OCI-LY3 (cell line): ENCODE data around the gene ASXL1.

ENCODE experiments used
- H2AFZ ChIP-seq: fragments of 200-600, 300-600 bp; shearing (Covaris generic); 2 replicates; pipeline ENCODE4 v1.6.0; 2014; ENCODE audit warnings: antibody characterized with exemption, low read depth, low read length
- H3K27ac ChIP-seq: fragments of 200-600, 300-600 bp; sonication (generic); 2 replicates; pipeline ENCODE4 v1.5.1; 2014; ENCODE audit warnings: mild to moderate bottlenecking, low read length, moderate library complexity, mixed read lengths
- H3K27me3 ChIP-seq: fragments of 200-600, 300-600 bp; sonication (generic); 2 replicates; pipeline ENCODE4 v1.6.1; 2014; ENCODE audit warnings: low read depth, low read length, mixed read lengths
- H3K36me3 ChIP-seq: fragments of 200-600, 300-600 bp; sonication (generic); replicated peaks from 2 replicates; pipeline ENCODE3; 2014; ENCODE audit warnings: low read depth, low read length, mixed read lengths
- H3K4me1 ChIP-seq: fragments of 300-600, 200-600 bp; sonication (generic); 2 replicates; pipeline ENCODE4 v1.6.1; 2014; ENCODE audit warnings: low read length, mixed read lengths
- H3K4me2 ChIP-seq: fragments of 200-600, 300-600 bp; sonication (generic); 2 replicates; pipeline ENCODE4 v1.6.1; 2014; ENCODE audit warnings: low read length, mixed read lengths
- H3K4me3 ChIP-seq: fragments of 300-600, 200-600 bp; sonication (generic); 2 replicates; pipeline ENCODE4 v1.5.1; 2014; ENCODE audit warnings: antibody characterized with exemption, mild to moderate bottlenecking, low read length, moderate library complexity
- H3K79me2 ChIP-seq: fragments of 300-600, 200-600 bp; shearing (Covaris generic); 2 replicates; pipeline ENCODE4 v1.6.1; 2014; ENCODE audit warnings: mild to moderate bottlenecking, low read length, mixed read lengths
- H3K9ac ChIP-seq: fragments of 300-600, 200-600 bp; shearing (Covaris generic); 2 replicates; pipeline ENCODE4 v1.6.0; 2014; ENCODE audit warnings: mild to moderate bottlenecking, low read length, moderate library complexity
- H3K9me3 ChIP-seq: fragments of 200-600, 300-600 bp; shearing (Covaris generic); 2 replicates; pipeline ENCODE4 v1.6.1; 2014; ENCODE audit warnings: low read length, mixed read lengths; ENCODE audit not compliant: insufficient read depth
- H4K20me1 ChIP-seq: fragments of 200-600, 300-600 bp; sonication (generic); 2 replicates; pipeline ENCODE4 v1.6.1; 2016; ENCODE audit warnings: low read length, mixed read lengths; ENCODE audit not compliant: insufficient read depth
- CTCF ChIP-seq: fragments of 200-600, 300-600 bp; sonication (generic); IDR thresholded peaks from 2 replicates; pipeline ENCODE4 v1.5.1; 2014; ENCODE audit warnings: antibody characterized with exemption, low read length, low read depth
- EZH2phosphoT487 ChIP-seq: fragments of 200-600 bp; shearing (Covaris generic); IDR thresholded peaks from 2 replicates; pipeline ENCODE4 v1.6.1; 2018; ENCODE audit warnings: antibody characterized with exemption, mixed run types, low read depth

The ASXL1 gene

GRCh38 chr20:32357375-32357868 lies 709 bp upstream of the ASXL1 start:
- Histone ChIP-seq H3K27ac (peak overlapping the region; percentile 95), H3K27me3 (no peaks in the 10 kb centered on the region), H4K20me1 (peaks cover 32% of the 10 kb centered on the region), H2AFZ (no peak overlapping the region), H3K4me3 (peak overlapping the region; percentile 91), H3K4me2 (peak overlapping the region; percentile 92), H3K4me1 (peaks cover 64% of the 10 kb centered on the region), H3K36me3 (peaks cover 22% of the 10 kb centered on the region), H3K9ac (peak overlapping the region; percentile 92), H3K79me2 (peaks cover 42% of the 10 kb centered on the region), H3K9me3 (no peaks in the 10 kb centered on the region)
- TF ChIP-seq CTCF (no peak), EZH2phosphoT487 (no peak)

- H3K79me2 ChIP-seq: peaks cover 53% of the 10 kb centered on the region
- H2AFZ ChIP-seq: no peak overlapping the region
- peaks cover 43% of the 10 kb centered on the region for H4K20me1 ChIP-seq
- no peak for TF ChIP-seq EZH2phosphoT487
- no peak for TF ChIP-seq CTCF
- H3K9ac ChIP-seq: peak overlapping the region; percentile 92
- peak overlapping the region; percentile 95 for H3K27ac ChIP-seq
- H3K27me3 ChIP-seq: no peaks in the 10 kb centered on the region
- peaks cover 22% of the 10 kb centered on the region for H3K36me3 ChIP-seq
- H3K4me3 ChIP-seq: peak overlapping the region; percentile 91
- H3K9me3 ChIP-seq: no peaks in the 10 kb centered on the region
- peaks cover 74% of the 10 kb centered on the region for H3K4me1 ChIP-seq
- H3K4me2 ChIP-seq: peak overlapping the region; percentile 83; the same call in 1 of the 2 replicates
These were observed 426 bp downstream of the ASXL1 start for GRCh38 chr20:32358632-32358882.

- peaks cover 48% of the 10 kb centered on the region for H4K20me1 ChIP-seq
- H3K27me3 ChIP-seq: no peaks in the 10 kb centered on the region
- H3K4me1 ChIP-seq: peaks cover 74% of the 10 kb centered on the region
- H3K9me3 ChIP-seq: no peaks in the 10 kb centered on the region
- H3K4me3 ChIP-seq: peak overlapping the region; percentile 91
- peak overlapping the region; percentile 0; the same call in 1 of the 2 replicates for H2AFZ ChIP-seq
- H3K36me3 ChIP-seq: peaks cover 22% of the 10 kb centered on the region
- peaks cover 58% of the 10 kb centered on the region for H3K79me2 ChIP-seq
- H3K4me2 ChIP-seq: peak overlapping the region; percentile 83
- peak overlapping the region; percentile 92 for H3K9ac ChIP-seq
- H3K27ac ChIP-seq: peak overlapping the region; percentile 95
- no peak for TF ChIP-seq EZH2phosphoT487
- TF ChIP-seq CTCF: no peak
These were observed 927 bp downstream of the ASXL1 start for GRCh38 chr20:32358883-32359632.

GRCh38 chr20:32359633-32360332 lies 1.7 kb downstream of the ASXL1 start:
- H3K4me1 ChIP-seq: peaks cover 74% of the 10 kb centered on the region
- peak overlapping the region; percentile 91 for H3K4me3 ChIP-seq
- H4K20me1 ChIP-seq: peaks cover 54% of the 10 kb centered on the region
- no peaks in the 10 kb centered on the region for H3K27me3 ChIP-seq
- H3K9me3 ChIP-seq: no peaks in the 10 kb centered on the region
- H3K27ac ChIP-seq: peak overlapping the region; percentile 95
- TF ChIP-seq EZH2phosphoT487 (no peak), CTCF (no peak)
- peaks cover 22% of the 10 kb centered on the region for H3K36me3 ChIP-seq
- peak overlapping the region; percentile 83 for H3K4me2 ChIP-seq
- peak overlapping the region; percentile 92 for H3K9ac ChIP-seq
- H2AFZ ChIP-seq: no peak overlapping the region
- peaks cover 65% of the 10 kb centered on the region for H3K79me2 ChIP-seq
